GM15510 (cell line): ENCODE measurements around the gene HSD17B8.
A peak's percentile ranks its signal among the peaks of the same experiment; 100 is the strongest.

Experiments
- POLR2A ChIP-seq: IDR thresholded peaks from 3 replicates; pipeline ENCODE4 v1.6.1; 2011; ENCODE audit warnings: borderline replicate concordance; ENCODE audit not compliant: insufficient read length; ENCODE audit errors: extremely low read depth

HSD17B8 gene

DNA sequence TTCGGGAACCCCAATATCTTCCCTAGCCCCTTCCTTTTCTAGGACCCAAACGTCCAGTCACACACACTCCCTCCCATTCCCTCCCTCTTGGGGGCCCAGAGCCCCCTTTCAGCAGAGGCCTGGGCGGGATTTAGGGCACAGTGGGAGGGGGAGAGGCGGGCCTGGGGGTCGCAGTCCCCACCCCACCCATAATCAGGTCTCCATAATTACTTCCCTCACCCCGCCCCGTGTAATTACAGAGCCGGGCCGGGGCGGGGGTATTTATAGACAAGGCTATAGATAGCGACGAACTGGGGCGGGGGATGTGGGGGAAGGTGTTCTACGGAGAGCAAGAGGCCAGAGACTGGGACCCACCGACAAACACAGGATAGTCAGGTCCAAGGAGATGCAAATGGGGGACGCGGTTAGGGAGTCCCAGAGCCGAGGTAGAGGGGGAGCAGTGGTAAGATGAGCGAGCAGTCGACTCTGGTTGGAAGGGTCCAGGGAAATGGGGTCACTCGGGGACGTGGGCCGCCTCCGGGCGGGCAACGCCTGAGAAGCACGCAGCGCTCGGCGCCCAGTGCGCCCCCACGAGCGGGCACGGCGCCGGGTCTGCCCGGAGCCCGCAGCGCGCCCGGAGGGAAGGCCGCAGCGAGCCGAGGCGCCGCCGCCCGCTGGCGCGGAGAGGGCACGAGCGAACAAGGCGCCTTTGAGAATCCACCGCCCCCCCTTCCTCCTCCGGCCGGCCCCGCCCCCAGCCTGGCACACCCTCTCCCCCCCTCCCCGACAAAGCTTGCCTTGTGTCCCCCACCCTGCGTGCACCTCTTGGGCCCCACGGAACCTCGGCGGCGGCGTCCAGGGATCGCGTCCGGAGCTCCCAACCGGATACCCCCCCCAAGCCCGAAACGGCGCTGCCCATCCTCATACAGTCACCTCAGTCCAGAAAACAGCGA lies 11.5 kb upstream of the HSD17B8 start:
- TF ChIP-seq POLR2A, result no peak

DNA sequence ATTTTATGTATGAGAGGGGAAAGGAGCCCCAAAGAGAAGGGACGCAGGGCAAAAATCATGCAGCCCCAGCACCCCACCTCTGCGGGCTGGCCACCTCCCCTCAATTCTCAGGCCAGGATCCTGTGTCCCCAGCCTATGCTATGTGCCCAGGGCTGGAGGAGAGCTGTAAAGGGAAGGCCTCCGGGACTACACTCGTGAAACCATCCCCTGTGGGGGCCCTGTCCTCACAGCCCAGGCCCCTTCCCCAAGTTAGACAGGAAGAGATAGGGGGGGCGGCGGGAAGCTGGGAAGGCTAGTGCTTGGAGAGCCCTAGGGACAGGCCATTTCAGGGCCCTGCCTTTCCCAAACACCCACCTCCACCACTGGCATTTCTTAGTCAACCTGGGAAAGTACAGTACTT lies 10.8 kb upstream of the HSD17B8 start:
- TF ChIP-seq POLR2A, result no peak

DNA sequence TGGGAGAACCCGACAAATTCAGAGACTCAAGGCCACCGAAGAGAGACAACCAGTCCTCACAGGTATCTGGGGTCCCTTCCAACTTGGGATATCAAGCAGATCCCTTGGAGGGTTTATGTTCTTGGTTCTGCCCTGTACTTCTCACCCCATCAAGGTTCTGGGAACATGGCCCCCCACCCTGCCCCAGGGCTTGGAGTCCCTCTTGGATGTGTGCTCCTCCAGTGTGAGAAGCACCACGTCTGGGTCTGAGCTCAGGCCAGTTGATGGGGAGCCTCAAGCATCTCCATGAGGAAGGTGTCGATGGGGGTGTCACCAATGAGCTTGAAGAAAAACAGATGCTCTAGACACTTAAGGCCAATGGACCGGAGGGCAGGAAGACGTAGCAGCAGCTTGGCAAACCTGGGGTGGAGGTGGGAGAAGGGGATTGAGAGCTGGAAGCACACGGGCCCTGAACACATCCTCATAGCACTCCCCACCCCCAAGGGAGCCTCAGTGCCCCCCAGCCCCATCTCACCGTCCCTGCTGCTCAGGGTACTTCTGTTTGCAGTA lies 9.9 kb upstream of the HSD17B8 start:
- no peak for TF ChIP-seq POLR2A

DNA sequence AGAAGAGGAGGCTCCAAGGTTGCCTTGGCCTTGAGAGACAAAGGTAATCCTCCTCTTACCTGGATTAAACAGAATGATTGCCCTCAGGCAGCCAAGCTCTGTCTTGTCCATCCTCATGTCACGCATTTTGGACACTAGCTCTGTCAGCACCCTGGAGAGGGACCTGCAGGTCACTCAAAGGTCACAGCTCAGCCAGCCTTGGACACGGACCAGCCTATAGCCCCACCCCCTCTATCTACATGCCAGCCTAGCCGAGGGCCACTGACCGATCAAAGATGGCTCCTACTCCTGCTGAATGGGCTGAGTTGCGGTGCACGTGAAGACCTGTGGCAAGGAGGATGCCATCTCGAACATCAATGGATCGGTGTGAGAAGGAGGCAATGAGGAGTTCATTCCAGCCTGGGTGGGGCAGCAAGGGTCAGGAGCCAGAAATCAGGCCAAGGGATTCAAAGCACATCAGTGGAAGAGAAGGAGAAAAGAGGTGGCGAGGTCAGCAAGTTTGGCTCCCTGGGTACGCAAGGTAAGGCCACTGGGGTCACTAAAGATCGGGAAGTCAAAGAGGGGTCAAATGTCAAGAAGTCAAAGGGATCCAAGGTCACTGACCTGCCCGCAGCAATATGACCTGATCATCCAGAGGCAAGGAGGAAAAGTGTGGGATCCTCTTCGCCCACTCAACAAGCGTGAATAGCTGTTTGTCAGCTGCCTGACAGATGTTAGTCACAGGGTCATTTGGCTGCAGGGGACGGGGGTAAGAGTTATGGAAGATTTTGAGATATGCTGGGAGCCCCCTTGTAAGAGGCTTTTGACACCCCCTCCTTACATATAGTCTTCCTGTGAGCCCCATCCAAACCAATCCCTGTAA lies 8.9 kb upstream of the HSD17B8 start:
- TF ChIP-seq POLR2A, result no peak

DNA sequence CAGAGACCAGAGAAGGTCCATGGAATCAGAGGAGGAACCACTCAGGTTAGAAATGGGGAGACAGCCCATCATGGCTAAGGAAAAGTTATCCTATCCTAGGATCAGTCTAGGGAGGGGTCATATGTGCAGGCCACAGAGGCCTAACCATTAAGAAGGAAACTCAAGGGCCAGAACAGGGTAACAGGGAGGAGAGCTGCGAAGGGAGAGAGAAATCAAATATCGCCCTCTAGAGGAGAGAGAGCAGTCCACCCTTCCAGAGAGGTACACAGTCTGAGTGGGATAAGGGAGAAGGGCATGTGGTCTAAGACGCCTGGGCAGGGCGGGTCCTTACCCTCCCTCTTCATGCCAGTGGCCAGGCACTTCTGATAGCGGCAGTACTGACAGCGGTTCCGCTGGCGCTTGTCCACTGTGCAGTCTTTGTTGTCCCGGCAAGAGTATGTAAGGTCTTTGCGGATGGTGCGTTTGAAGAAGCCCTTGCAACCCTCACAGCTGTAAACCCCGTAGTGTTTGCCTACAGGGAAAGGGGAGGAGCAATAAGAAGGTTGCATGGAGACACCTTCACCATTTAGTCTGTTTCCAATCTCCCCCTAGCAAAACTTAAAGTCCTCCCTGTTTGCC lies 6.9 kb upstream of the HSD17B8 start:
- TF ChIP-seq POLR2A, result no peak

DNA sequence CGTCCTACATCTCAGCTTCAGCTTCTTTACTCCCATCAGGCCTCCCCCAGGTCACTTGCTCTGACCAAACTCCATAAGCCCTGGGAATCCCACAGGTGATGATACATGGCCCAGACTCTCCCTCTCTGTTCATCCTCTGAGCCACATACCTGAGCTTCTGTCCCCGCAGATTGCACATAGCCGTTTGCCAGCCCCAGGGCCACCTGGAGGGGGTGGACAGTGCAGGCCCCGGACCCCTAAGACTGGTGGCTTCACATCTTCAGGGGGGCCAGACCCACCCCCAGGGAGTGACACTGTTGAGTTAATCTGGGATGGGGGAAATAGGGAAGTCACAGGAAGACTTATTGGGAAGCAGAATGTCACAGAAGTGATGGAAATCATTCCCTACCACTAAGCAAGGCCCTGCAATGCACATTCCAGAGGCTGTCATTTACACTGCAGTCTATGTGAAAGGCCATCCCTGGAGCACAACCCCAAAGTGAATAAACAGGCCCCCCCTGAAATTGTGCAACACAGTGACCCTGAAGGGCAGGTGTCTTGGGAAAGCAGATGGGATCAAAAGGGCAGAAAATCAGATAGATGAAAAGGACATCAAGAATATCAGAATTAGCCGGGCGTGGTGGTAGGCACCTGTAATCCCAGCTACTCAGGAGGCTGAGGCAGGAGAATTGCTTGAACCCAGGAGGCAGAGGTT lies 6.1 kb upstream of the HSD17B8 start:
- no peak for TF ChIP-seq POLR2A

DNA sequence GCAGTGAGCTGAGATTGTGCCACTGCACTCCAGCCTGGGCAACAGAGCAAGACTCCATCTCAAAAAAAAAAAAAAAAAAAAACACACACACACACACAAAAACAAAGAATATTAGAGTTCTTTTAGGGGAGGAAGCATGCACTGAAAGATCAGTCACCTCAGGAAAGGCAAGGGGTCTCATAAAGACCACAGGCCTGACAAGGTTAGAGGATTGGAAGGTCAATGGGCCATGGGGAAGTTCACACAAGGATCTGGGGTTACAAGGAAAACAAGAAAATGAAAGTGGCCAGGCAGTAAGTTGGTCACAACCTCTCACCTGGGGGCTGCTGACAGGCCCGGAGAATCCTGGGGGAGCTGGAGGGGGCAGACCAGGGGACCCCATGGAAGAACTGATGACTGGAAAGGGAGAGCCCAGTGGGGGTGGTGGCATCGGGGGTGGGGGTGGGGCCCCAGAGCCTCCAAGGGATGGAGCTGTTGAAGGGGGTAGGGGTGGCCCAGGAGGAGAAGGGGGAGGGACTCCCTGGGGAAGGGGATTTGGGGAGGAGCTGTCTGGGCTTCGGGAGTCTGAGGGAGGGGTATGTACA lies 5.5 kb upstream of the HSD17B8 start:
- TF ChIP-seq POLR2A, result no peak

DNA sequence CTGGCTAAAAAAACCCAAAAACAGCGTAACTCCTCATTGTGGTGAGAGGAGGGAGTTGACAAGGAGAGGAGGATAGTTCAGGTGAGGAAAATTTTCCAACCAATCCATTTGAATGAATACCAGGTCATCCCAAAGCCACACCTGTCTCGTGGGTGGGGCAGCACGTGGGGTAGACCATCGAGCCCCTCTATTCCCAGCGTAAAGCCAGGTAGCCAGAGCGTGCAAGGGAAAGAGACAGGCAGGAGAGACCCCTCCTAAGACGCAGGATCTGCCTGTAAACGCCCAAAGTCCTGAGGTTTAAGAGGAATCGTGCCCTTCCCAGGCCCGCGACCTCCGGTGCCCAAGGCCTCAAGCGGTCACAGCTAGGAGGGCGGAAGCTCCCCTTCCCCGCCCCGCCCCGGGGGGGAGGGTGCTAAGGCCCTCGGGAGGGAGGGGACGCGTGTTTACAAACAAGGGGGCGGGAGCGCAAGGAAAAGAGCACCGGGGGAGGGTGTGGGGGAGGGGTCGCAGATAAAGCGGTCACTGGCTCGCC lies 4.7 kb upstream of the HSD17B8 start:
- TF ChIP-seq POLR2A, result no peak

DNA sequence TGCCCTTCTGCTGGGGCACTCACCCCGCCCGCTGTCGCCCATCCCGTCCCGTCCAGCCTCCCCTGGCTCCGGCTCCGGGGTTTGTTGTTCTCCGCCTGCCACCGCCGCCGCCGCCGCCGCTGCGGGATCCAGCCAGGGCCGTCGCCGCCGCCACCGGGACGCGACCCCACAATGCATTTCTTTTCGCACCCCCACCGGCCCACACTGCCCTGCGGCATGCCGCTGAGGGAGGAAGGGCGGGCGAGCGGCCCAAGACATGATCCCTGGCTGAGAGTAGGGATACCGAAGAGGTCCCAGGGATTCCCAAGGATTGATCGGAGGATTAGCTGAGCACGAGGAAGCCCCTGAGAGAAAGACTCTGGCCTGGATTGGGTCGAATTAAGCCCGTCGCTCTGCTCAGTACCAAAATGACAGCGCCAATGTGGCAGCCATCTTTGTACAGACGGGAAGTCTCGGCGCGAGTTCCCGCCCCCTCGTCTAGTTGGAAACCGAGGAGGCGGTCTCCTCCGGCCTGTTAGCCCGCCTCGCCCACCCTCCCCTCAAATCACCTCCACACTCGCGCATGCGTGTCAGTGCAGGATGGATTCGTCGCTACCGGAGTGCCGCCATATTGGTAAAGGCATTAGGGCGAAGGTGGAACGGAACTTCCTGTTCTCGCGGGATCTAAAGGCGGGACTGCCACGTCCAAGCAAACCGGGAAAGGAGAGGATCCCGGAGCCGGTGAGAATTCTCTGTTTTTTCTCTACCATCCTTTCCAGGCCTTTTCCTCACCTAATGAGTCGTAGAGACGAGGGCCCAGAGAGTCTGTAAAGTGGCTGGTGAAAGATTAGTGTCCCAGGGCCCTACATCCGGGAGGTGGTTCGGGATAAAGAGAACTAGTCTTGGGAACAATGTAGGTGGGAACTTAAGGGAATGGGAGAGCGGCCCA lies 4.0 kb upstream of the HSD17B8 start, which contains the start of the genes RXRB and SLC39A7:
TSS of gene RXRB (minus strand) at position 447 of the 928 bp plus-strand sequence. CDS start at position 258, 189 bp downstream.
TSS of gene SLC39A7 (plus strand) at position 649 of the 928 bp plus-strand sequence. CDS start 379 bp downstream, outside the sequence.
- peak; percentile 77 for TF ChIP-seq POLR2A

DNA sequence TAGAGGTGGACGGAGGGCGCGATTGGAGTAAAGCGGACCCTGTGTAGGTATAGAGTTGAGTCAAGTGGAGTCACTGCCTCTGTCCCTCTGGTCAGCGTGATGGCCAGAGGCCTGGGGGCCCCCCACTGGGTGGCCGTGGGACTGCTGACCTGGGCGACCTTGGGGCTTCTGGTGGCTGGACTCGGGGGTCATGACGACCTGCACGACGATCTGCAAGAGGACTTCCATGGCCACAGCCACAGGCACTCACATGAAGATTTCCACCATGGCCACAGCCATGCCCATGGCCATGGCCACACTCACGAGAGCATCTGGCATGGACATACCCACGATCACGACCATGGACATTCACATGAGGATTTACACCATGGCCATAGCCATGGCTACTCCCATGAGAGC lies 3.3 kb upstream of the HSD17B8 start:
- TF ChIP-seq POLR2A, result no peak

DNA sequence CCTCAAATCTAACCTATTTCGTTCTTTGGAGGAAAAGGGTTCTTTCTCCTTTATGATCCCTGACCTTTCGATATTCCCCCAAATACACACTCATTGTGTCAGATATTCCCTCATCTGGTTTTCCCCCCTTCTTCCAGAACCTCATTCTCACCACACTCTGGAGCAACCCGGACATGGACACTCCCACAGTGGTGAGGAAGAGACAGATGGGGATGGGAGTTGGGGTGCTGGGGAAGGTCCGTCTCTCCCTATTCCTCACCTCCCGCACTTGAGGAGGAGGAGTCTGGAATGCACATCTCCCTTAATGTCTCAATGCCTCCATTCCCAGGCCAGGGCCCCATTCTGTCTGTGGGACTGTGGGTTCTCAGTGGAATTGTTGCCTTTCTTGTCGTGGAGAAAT lies 2.5 kb upstream of the HSD17B8 start:
- TF ChIP-seq POLR2A, result no peak

DNA sequence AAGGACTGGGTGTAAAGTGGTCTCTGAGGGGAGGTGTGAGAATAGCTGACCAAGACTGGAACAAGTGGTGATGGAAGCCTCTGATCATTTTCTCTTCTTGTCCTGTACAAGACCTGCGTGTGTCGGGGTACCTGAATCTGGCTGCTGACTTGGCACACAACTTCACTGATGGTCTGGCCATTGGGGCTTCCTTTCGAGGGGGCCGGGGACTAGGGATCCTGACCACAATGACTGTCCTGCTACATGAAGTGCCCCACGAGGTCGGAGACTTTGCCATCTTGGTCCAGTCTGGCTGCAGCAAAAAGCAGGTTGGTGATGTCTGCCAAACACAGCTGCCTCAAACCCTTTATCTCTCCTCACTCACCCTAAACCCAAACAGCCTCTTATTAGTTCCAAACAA lies 1.7 kb upstream of the HSD17B8 start:
- no peak for TF ChIP-seq POLR2A

DNA sequence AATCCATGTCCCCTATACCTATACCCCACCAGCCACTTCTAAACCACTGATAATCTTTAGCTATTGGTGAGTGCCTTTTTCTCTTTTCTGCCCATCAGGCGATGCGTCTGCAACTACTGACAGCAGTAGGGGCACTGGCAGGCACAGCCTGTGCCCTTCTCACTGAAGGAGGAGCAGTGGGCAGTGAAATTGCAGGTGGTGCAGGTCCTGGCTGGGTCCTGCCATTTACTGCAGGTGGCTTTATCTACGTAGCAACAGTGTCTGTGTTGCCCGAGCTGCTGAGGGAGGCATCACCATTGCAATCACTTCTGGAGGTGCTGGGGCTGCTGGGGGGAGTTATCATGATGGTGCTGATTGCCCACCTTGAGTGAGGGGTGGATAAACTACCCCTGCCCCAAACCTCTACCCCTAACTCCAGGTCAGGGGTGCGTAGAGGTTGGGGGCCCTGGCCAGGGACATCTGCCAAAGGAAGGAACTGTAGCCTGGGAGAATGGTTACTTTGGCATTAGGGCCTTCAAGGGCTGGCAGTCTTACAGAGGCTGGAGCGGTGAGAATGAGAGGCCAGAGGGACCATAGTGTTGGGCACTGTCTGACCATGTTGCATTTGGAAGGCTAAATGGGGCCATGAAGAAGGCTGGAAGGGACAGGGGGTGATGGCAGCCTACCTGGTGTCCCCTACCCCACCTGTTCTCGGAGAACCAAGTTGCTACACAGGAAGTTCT lies 851 bp upstream of the HSD17B8 start:
- no peak for TF ChIP-seq POLR2A

DNA sequence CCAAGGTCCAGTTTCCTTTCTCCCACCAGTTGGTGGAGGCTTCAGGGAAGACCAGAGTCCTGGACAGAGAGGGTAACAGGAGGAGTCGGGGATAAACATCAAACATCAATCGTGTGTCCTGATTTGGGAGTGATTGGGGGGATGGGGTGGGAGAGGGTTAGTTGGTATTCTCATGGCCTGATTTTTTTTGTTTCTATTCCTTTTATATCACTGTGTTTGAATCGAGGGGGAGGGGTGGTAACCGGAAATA lies 365 bp upstream of the HSD17B8 start:
- no peak for TF ChIP-seq POLR2A
